Kidney capillary endothelial cell (primary cell): ENCODE data around the gene AP1G2.
"Not testable (repeated sequence)": the region's sequence is repeated elsewhere in the genome, so short reads cannot be mapped to it uniquely, and the experiment has no call there.

Experiments used
- DNase-seq: peaks from one replicate; pipeline ENCODE4 v3.0.0-alpha.2; 2018; ENCODE audit warnings: low spot score

AP1G2 gene

GRCh38 chr14:23538050-23538718 is 29.4 kb downstream of the AP1G2 start:
- no peak for DNase-seq

GRCh38 chr14:23537351-23538049 is 30.1 kb downstream of the AP1G2 start:
- DNase-seq: no peak

GRCh38 chr14:23536906-23537305 is 30.7 kb downstream of the AP1G2 start:
- not testable (repeated sequence) for DNase-seq

- DNase-seq: no peak
Observed at GRCh38 chr14:23536494-23536893, 31.1 kb downstream of the AP1G2 start.

- no peak for DNase-seq
Observed at GRCh38 chr14:23535943-23536342, 31.6 kb downstream of the AP1G2 start.

GRCh38 chr14:23533652-23534435 is 33.7 kb downstream of the AP1G2 start:
- no peak for DNase-seq

- no peak for DNase-seq
Observed at GRCh38 chr14:23532658-23533057, 34.9 kb downstream of the AP1G2 start.

- DNase-seq: no peak
Observed at GRCh38 chr14:23531391-23531790, 36.2 kb downstream of the AP1G2 start.

- DNase-seq: no peak
Observed at GRCh38 chr14:23530375-23531055, 37.1 kb downstream of the AP1G2 start.

GRCh38 chr14:23529016-23529415 is 38.6 kb downstream of the AP1G2 start:
- no peak for DNase-seq

- DNase-seq: no peak
Observed at GRCh38 chr14:23528555-23528954, 39.0 kb downstream of the AP1G2 start.

GRCh38 chr14:23525611-23526010 is 42.0 kb downstream of the AP1G2 start:
- DNase-seq: no peak

- DNase-seq: no peak
Observed at GRCh38 chr14:23524954-23525353, 42.6 kb downstream of the AP1G2 start.

GRCh38 chr14:23523229-23524016 is 44.2 kb downstream of the AP1G2 start:
- no peak for DNase-seq

- no peak for DNase-seq
Observed at GRCh38 chr14:23522643-23523198, 44.9 kb downstream of the AP1G2 start.

- DNase-seq: no peak
Observed at GRCh38 chr14:23521785-23522640, 45.6 kb downstream of the AP1G2 start.

GRCh38 chr14:23520899-23521533 is 46.6 kb downstream of the AP1G2 start:
- DNase-seq: no peak

- DNase-seq: no peak
Observed at GRCh38 chr14:23518709-23519108, 48.9 kb downstream of the AP1G2 start.

GRCh38 chr14:23517650-23518326 is 49.8 kb downstream of the AP1G2 start:
- no peak for DNase-seq
